ENCODE data around the gene TNC. TPM values are rescaled to one million over a fixed set of nuclear protein-coding genes. Genes with fewer than 3 reads are reported as not detected.

The TNC gene
- total RNA-seq, 6 experiments from 2014 or later = 1.7 to 9.3 (median 4.0) TPM

- H3K4me1 ChIP-seq = no peaks in the 10 kb centered on the region
- H3K27me3 ChIP-seq = no peaks in the 10 kb centered on the region
- DNase-seq (no peak), ATAC-seq (no peak)
- no peak overlapping the region for H3K27ac ChIP-seq
- TF ChIP-seq POLR2A (IDR thresholded peaks at IDR 0.05) (no peak), CTCF (IDR thresholded peaks at IDR 0.05) (no peak)
- no peaks in the 10 kb centered on the region for H3K9me3 ChIP-seq
- 60% methylated on average over 2 of the region's 2 CpGs for WGBS (ENCODE audit: insufficient coverage, low coverage, low lambda C conversion rate, missing lambda C conversion rate)
- no peak overlapping the region for H3K4me3 ChIP-seq
- H3K36me3 ChIP-seq = no peaks in the 10 kb centered on the region
- intact Hi-C loops (cut with DNase I) = no loop called here
Measured at GRCh38 chr9:115069302-115069701, 48.7 kb downstream of the TNC start.

DNA sequence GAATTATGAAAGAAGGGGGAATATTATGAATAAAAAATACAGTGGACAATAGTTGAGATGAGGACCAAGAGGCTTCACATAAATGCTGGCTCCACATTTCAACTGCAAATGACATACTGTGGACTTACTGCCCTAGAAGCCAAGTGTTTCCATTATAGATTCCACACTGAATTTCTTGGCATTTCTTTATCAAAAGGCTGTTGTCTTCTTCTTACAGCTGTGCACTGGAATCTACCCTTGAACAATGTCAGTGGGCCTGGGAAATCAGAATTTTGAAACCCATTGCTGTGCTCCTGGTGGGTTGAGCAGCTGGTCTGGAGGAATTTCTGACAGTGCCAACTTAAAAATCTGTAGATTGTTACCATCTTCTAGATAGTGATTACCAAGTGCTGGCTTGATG, 49.9 kb downstream of the TNC start:
- DNase-seq = no peak
- H3K9me3 ChIP-seq = no peaks in the 10 kb centered on the region
- H3K4me1 ChIP-seq = no peaks in the 10 kb centered on the region
- H3K4me3 ChIP-seq = no peak overlapping the region
- no peaks in the 10 kb centered on the region for H3K36me3 ChIP-seq
- H3K27ac ChIP-seq = no peak overlapping the region
- TF ChIP-seq CTCF (IDR thresholded peaks at IDR 0.05) (no peak), POLR2A (IDR thresholded peaks at IDR 0.05) (no peak)
- no peak for ATAC-seq
- no peaks in the 10 kb centered on the region for H3K27me3 ChIP-seq
- intact Hi-C loops (cut with DNase I) = no loop called here

GRCh38 chr9:115063058-115063845, 54.7 kb downstream of the TNC start:
- H3K9me3 ChIP-seq = no peaks in the 10 kb centered on the region
- DNase-seq (no peak), ATAC-seq (no peak)
- H3K4me3 ChIP-seq = no peak overlapping the region
- H3K4me1 ChIP-seq = no peaks in the 10 kb centered on the region
- intact Hi-C loops (cut with DNase I) = no loop called here
- 54% methylated on average over 3 of the region's 5 CpGs for WGBS (ENCODE audit: insufficient coverage, low coverage, low lambda C conversion rate, missing lambda C conversion rate)
- H3K27me3 ChIP-seq = no peaks in the 10 kb centered on the region
- H3K27ac ChIP-seq = no peak overlapping the region
- H3K36me3 ChIP-seq = no peaks in the 10 kb centered on the region
- no peak for TF ChIP-seq CTCF (IDR thresholded peaks at IDR 0.05)
- no peak for TF ChIP-seq POLR2A (IDR thresholded peaks at IDR 0.05)

- Histone ChIP-seq H3K4me3 (no peak overlapping the region), H3K27me3 (no peaks in the 10 kb centered on the region), H3K27ac (no peak overlapping the region), H3K36me3 (no peaks in the 10 kb centered on the region), H3K4me1 (no peaks in the 10 kb centered on the region), H3K9me3 (no peaks in the 10 kb centered on the region)
- ATAC-seq (no peak), DNase-seq (no peak)
- TF ChIP-seq CTCF (IDR thresholded peaks at IDR 0.05) = no peak
- TF ChIP-seq POLR2A (IDR thresholded peaks at IDR 0.05) = no peak
- 70% methylated on average over 4 of the region's 6 CpGs for WGBS (ENCODE audit: insufficient coverage, low coverage, low lambda C conversion rate, missing lambda C conversion rate)
- intact Hi-C loops (cut with DNase I) = no loop called here
Measured at GRCh38 chr9:115058684-115059315, 59.2 kb downstream of the TNC start.

Measured in right lobe of liver (tissue), 6 donors.